Endothelial cell of umbilical vein (primary cell): ENCODE results near the gene PFN3. TPM values are rescaled to one million over a fixed set of nuclear protein-coding genes. Genes with fewer than 3 reads are reported as not detected.

Experiments
- BruUV-seq: library from RNA; stranded (reverse); fragments of 400-500 nt; replicated peaks from 2 replicates; lab custom pipeline; 2021; lab: Mats Ljungman, UMichigan
- CTCF ChIA-PET: fragments of 300-600, 350-600 bp; sonication (Branson Sonifier 250); formaldehyde crosslinking; loops from one replicate; lab custom pipeline; 2021; ENCODE audit warnings: antibody characterized with exemption, inconsistent platforms; lab: Charles Lee
- POLR2A ChIA-PET: fragments of 300-600, 350-600 bp; sonication (Branson Sonifier 250); formaldehyde crosslinking; loops from one replicate; lab custom pipeline; 2021; ENCODE audit warnings: antibody characterized with exemption, inconsistent platforms; lab: Charles Lee
- DNase-seq: peaks from one replicate; pipeline ENCODE4 v3.0.0-alpha.2; 2011; ENCODE audit warnings: low read depth, low spot score
- FAIRE-seq: peaks from 2 replicates; lab custom pipeline; 2011; peaks lifted over from hg19 to GRCh38; lab: Jason Lieb, UNC
- H2AFZ ChIP-seq: 2 replicates; pipeline ENCODE4 v1.6.0; 2012; ENCODE audit warnings: low read depth, low read length, control low read depth, inconsistent platforms
- H3K27ac ChIP-seq: 2 replicates; pipeline ENCODE4 v1.5.1; 2011; ENCODE audit warnings: low read depth, mild to moderate bottlenecking, control low read depth, low read length, moderate library complexity; ENCODE audit not compliant: insufficient read depth
- H3K27me3 ChIP-seq, 2 experiments: 2 replicates each; pipeline versions ENCODE4 v1.6.0 to v1.6.1; 2011; ENCODE audit warnings: low read length in 2 of 2, mixed read lengths in 1 of 2; ENCODE audit not compliant: control insufficient read depth in 2 of 2, insufficient read depth in 2 of 2
- H3K36me3 ChIP-seq, 2 experiments: 2 replicates in 1 of 2; 3 replicates in 1 of 2; pipeline ENCODE4 v1.5.1; 2011; ENCODE audit warnings: low read length in 2 of 2, mild to moderate bottlenecking in 1 of 2, moderate library complexity in 1 of 2; ENCODE audit not compliant: control insufficient read depth in 2 of 2, insufficient read depth in 2 of 2; ENCODE audit errors: extremely low read depth in 1 of 2
- H3K4me1 ChIP-seq: 3 replicates; pipeline ENCODE4 v1.5.1; 2011; ENCODE audit warnings: mild to moderate bottlenecking, low read length; ENCODE audit not compliant: control insufficient read depth, insufficient read depth; ENCODE audit errors: extremely low read depth
- H3K4me2 ChIP-seq: 2 replicates; pipeline ENCODE4 v1.6.1; 2011; ENCODE audit warnings: low read length, control low read depth, mixed read lengths; ENCODE audit not compliant: insufficient read depth
- H3K4me3 ChIP-seq, 3 experiments: fragments of 200-600 bp in 1 of 3; sonication (generic), shearing (Covaris generic) in 1 of 3; replicated peaks in 1 of 3; 2 replicates each; pipeline ENCODE4 v1.5.1; 2011 to 2016; ENCODE audit warnings: control low read depth in 3 of 3, low read length in 3 of 3, mild to moderate bottlenecking in 2 of 3, inconsistent platforms in 1 of 3, low read depth in 1 of 3, moderate library complexity in 1 of 3; ENCODE audit not compliant: insufficient read depth in 1 of 3
- H3K79me2 ChIP-seq: 2 replicates; pipeline ENCODE4 v1.6.0; 2012; ENCODE audit warnings: low read length, inconsistent platforms; ENCODE audit not compliant: control insufficient read depth, insufficient read depth
- H3K9ac ChIP-seq: replicated peaks from 2 replicates; pipeline ENCODE3; 2011; ENCODE audit warnings: low read length, control low read depth; ENCODE audit not compliant: insufficient read depth; ENCODE audit errors: extremely low read depth
- H3K9me1 ChIP-seq: replicated peaks from 3 replicates; pipeline ENCODE4 v1.6.0; 2011; ENCODE audit warnings: mild to moderate bottlenecking, low read length; ENCODE audit not compliant: control insufficient read depth, insufficient read depth; ENCODE audit errors: extremely low read depth
- H3K9me3 ChIP-seq: replicated peaks from 2 replicates; pipeline ENCODE4 v1.5.1; 2012; ENCODE audit warnings: low read length, inconsistent platforms; ENCODE audit not compliant: control insufficient read depth, insufficient read depth
- H4K20me1 ChIP-seq: replicated peaks from 2 replicates; pipeline ENCODE3; 2011; ENCODE audit warnings: mild to moderate bottlenecking, low read length; ENCODE audit not compliant: control insufficient read depth, insufficient read depth; ENCODE audit errors: extremely low read depth
- CTCF ChIP-seq, 2 donors: IDR thresholded peaks; 1 replicate in 1 of 2; 2 replicates in 1 of 2; pipeline ENCODE4 v1.5.1; 2011; ENCODE audit warnings: low read length in 2 of 2, mild to moderate bottlenecking in 2 of 2, moderate library complexity in 2 of 2, control low read depth in 1 of 2, inconsistent platforms in 1 of 2, low read depth in 1 of 2; ENCODE audit not compliant: insufficient read depth in 1 of 2; ENCODE audit errors: extremely low read depth in 1 of 2
- EZH2 ChIP-seq: IDR thresholded peaks from 2 replicates; pipeline ENCODE4 v1.6.1; 2012; ENCODE audit warnings: borderline replicate concordance, low read depth, mild to moderate bottlenecking, moderate library complexity, low read length, inconsistent platforms; ENCODE audit not compliant: severe bottlenecking
- FOS ChIP-seq: IDR thresholded peaks from 2 replicates; pipeline ENCODE4 v1.6.1; 2011; ENCODE audit warnings: mild to moderate bottlenecking, low read length, moderate library complexity, borderline replicate concordance; ENCODE audit not compliant: insufficient read depth
- GATA2 ChIP-seq: IDR thresholded peaks from 2 replicates; pipeline ENCODE4 v1.7.0; 2011; ENCODE audit warnings: low read depth, mild to moderate bottlenecking, moderate library complexity, mixed read lengths, low read length; ENCODE audit not compliant: insufficient read length, insufficient read depth
- JUN ChIP-seq: IDR thresholded peaks from 2 replicates; pipeline ENCODE4 v1.6.1; 2011; ENCODE audit warnings: borderline replicate concordance, low read depth; ENCODE audit not compliant: insufficient read length, insufficient read depth
- MAX ChIP-seq: IDR thresholded peaks from 2 replicates; pipeline ENCODE4 v1.6.1; 2011; ENCODE audit not compliant: insufficient read depth, insufficient read length
- MYC ChIP-seq: IDR thresholded peaks from one replicate; pipeline ENCODE4 v1.6.1; 2011; ENCODE audit warnings: mild to moderate bottlenecking, low read depth, low read length
- POLR2A ChIP-seq: IDR thresholded peaks from 2 replicates; pipeline ENCODE4 v1.6.1; 2012; ENCODE audit warnings: low read depth, mild to moderate bottlenecking, control low read depth, low read length
- POLR2AphosphoS5 ChIP-seq: IDR thresholded peaks from 2 replicates; pipeline ENCODE4 v1.6.1; 2012; ENCODE audit warnings: low read depth, mild to moderate bottlenecking, control low read depth, low read length, moderate library complexity; ENCODE audit not compliant: insufficient read depth
- dilution Hi-C: fragments of 300-500 bp; cut with MboI; formaldehyde crosslinking; loops from one replicate; pipeline ENCODE4 v1.15.0; 2019; ENCODE audit warnings: low sequenced_read_pairs; ENCODE audit not compliant: extremely low pct_ligation_motif_present
- intact Hi-C: fragments of 100-400 bp; cut with micrococcal nuclease; formaldehyde crosslinking; loops from one replicate; pipeline ENCODE4 v1.10.0; 2022
- polyA plus RNA-seq, 4 experiments: library from polyadenylated mRNA; depleted of rRNA in 3 of 4; stranded (reverse) in 3 of 4; unstranded in 1 of 4; fragments of >200 nt; gene quantifications; 2 replicates each; pipeline versions ENCODE4 v1.2.1 to v1.2.3, GENCODE V29; 2011 to 2012; ENCODE audit warnings: missing spikeins in 1 of 4
- total RNA-seq: library from RNA; stranded (reverse); gene quantifications from 2 replicates; pipeline ENCODE4 v1.2.3, GENCODE V29; 2021

The PFN3 gene
- total and polyA plus RNA-seq, 2 donors (not counting 3 experiments of a cell fraction or from before 2014, with no cell fraction given), result not detected

- H3K27ac ChIP-seq, result no peak overlapping the region
- DNase-seq (no peak), FAIRE-seq (no peak)
- H3K27me3 ChIP-seq, result no peaks in the 10 kb centered on the region
- no peak overlapping the region for H3K4me2 ChIP-seq
- CTCF ChIA-PET, result interaction anchor here (0.7 to 1.6 kb wide), 4 partner anchors 8 to 29 kb away, joined by 3 read pairs; partner anchors contain the start of gene F12
- POLR2A ChIA-PET, result no interaction called here
- BruUV-seq, result no TSS peak
- no peak overlapping the region for H2AFZ ChIP-seq
- H3K9ac ChIP-seq, result no peak overlapping the region
- H4K20me1 ChIP-seq, result no peaks in the 10 kb centered on the region
- H3K79me2 ChIP-seq, result peaks cover 27% of the 10 kb centered on the region
- peaks cover 8% of the 10 kb centered on the region for H3K4me1 ChIP-seq
- no peaks in the 10 kb centered on the region for H3K9me1 ChIP-seq
- intact Hi-C loops (no loop called here), dilution Hi-C loops (no loop called here)
- peaks cover 11 to 31% of the 10 kb centered on the region in 2 experiments for H3K36me3 ChIP-seq
- no peaks in the 10 kb centered on the region for H3K9me3 ChIP-seq
- no peak for TF ChIP-seq POLR2AphosphoS5
- TF ChIP-seq FOS, result no peak
- TF ChIP-seq POLR2A, result no peak
- TF ChIP-seq MAX, result no peak
- no peak for TF ChIP-seq MYC
- no peak for TF ChIP-seq JUN
- H3K4me3 ChIP-seq, result no peak overlapping the region
Observed at GRCh38 chr5:177431317-177432142, 31.1 kb upstream of the PFN3 start.

DNA sequence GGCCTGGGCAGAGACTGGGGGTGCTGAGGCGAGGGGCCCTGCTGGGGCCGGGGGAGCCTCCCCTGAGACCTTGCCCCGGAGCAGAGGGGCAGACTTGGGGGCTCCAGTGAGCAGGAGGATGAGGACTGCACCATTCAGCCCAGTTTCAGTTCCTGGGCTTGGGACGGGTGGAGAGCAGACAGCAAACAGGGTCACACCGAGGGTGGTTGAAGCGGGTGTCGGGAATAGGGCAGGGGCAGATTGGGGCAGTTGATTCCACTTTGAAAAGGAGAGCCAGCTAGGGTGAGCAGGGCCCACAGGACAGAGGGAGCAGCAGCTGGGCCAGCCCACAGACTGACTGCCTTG is 30.5 kb upstream of the PFN3 start:
- Histone ChIP-seq H3K79me2 (peaks cover 27% of the 10 kb centered on the region), H3K9me1 (no peaks in the 10 kb centered on the region), H3K9me3 (no peaks in the 10 kb centered on the region), H3K36me3 (peaks cover 11 to 29% of the 10 kb centered on the region in 2 experiments), H3K4me1 (peaks cover 8% of the 10 kb centered on the region), H3K27me3 (no peaks in the 10 kb centered on the region), H3K4me2 (no peak overlapping the region), H3K4me3 (no peak overlapping the region), H3K27ac (no peak overlapping the region), H3K9ac (no peak overlapping the region), H4K20me1 (no peaks in the 10 kb centered on the region), H2AFZ (no peak overlapping the region)
- dilution Hi-C loops, result no loop called here
- DNase-seq, result no peak
- no TSS peak for BruUV-seq
- TF ChIP-seq GATA2, result no peak
- TF ChIP-seq CTCF (IDR thresholded peaks at IDR 0.05; ENCODE audit: extremely low read depth in 1 of 2, insufficient read depth in 1 of 2, low read depth in 1 of 2, low read length in 2 of 2), result no peak
- no peak for TF ChIP-seq JUN
- no peak for TF ChIP-seq POLR2A
- TF ChIP-seq EZH2, result no peak
- TF ChIP-seq POLR2AphosphoS5, result no peak
- no peak for TF ChIP-seq MAX
- TF ChIP-seq FOS, result no peak
- TF ChIP-seq MYC, result no peak
- ChIA-PET POLR2A (no interaction called here), CTCF (interaction anchor here (1.0 to 1.6 kb wide), 3 partner anchors 8 to 27 kb away, joined by 3 read pairs; partner anchors contain the start of gene F12)
- intact Hi-C loops, result no loop called here
- FAIRE-seq, result no peak
